Activated CD4-positive, alpha-beta T cell treated with anti-CD3 and anti-CD28 coated beads, Interleukin-2, amount 50 U/mL, for 1 hour (primary cell): ENCODE results near the gene NR6A1.

ENCODE experiments used
- DNase-seq: peaks from one replicate; pipeline ENCODE4 v3.0.0-alpha.2; 2020

NR6A1 gene

GRCh38 chr9:124555043-124555442 is 216.1 kb downstream of the NR6A1 start:
- DNase-seq, result no peak

GRCh38 chr9:124553738-124554137 is 217.4 kb downstream of the NR6A1 start:
- no peak for DNase-seq

GRCh38 chr9:124552273-124552605 is 218.9 kb downstream of the NR6A1 start:
- no peak for DNase-seq

GRCh38 chr9:124551472-124552272 is 219.4 kb downstream of the NR6A1 start:
- peak; percentile 3 for DNase-seq

- DNase-seq, result no peak
Measured at GRCh38 chr9:124550072-124550471, 221.0 kb downstream of the NR6A1 start.

- DNase-seq, result no peak
Measured at GRCh38 chr9:124549016-124549415, 222.1 kb downstream of the NR6A1 start.

GRCh38 chr9:124544535-124544934 is 226.6 kb downstream of the NR6A1 start:
- DNase-seq, result no peak

GRCh38 chr9:124541824-124542223 is 229.3 kb downstream of the NR6A1 start:
- no peak for DNase-seq

- DNase-seq, result no peak
Measured at GRCh38 chr9:124537926-124538325, 233.2 kb downstream of the NR6A1 start.

- DNase-seq, result no peak
Measured at GRCh38 chr9:124535846-124536245, 235.3 kb downstream of the NR6A1 start.

GRCh38 chr9:124532897-124533296 is 238.2 kb downstream of the NR6A1 start:
- DNase-seq, result no peak

GRCh38 chr9:124531115-124531514 is 240.0 kb downstream of the NR6A1 start:
- no peak for DNase-seq

- DNase-seq, result no peak
Measured at GRCh38 chr9:124530246-124530645, 240.9 kb downstream of the NR6A1 start.

GRCh38 chr9:124527781-124528180 is 243.3 kb downstream of the NR6A1 start:
- DNase-seq, result no peak

- DNase-seq, result no peak
Measured at GRCh38 chr9:124526174-124526573, 244.9 kb downstream of the NR6A1 start.

GRCh38 chr9:124522121-124523098 is 248.7 kb downstream of the NR6A1 start:
- DNase-seq, result no peak

- no peak for DNase-seq
Measured at GRCh38 chr9:124521142-124521541, 250.0 kb downstream of the NR6A1 start.

- no peak for DNase-seq
Measured at GRCh38 chr9:124520206-124520596, 250.9 kb downstream of the NR6A1 start.

GRCh38 chr9:124518116-124518515 is 253.0 kb downstream of the NR6A1 start:
- no peak for DNase-seq

GRCh38 chr9:124517600-124517999 is 253.5 kb downstream of the NR6A1 start:
- DNase-seq, result no peak

- no peak for DNase-seq
Measured at GRCh38 chr9:124514874-124515273, 256.2 kb downstream of the NR6A1 start.

- DNase-seq, result no peak
Measured at GRCh38 chr9:124514125-124514524, 257.0 kb downstream of the NR6A1 start.

GRCh38 chr9:124513376-124513994 is 257.6 kb downstream of the NR6A1 start:
- no peak for DNase-seq

- no peak for DNase-seq
Measured at GRCh38 chr9:124512806-124513204, 258.3 kb downstream of the NR6A1 start.
